Measurements from ENCODE around the gene HTR3C. TPM values are rescaled to one million over a fixed set of nuclear protein-coding genes. Genes with fewer than 3 reads are reported as not detected.

Gene HTR3C
- total RNA-seq, 6 experiments from 2014 or later, result not detected

- DNase-seq, result peak; percentile 72
Observed at GRCh38 chr3:184040010-184040409, 12.8 kb upstream of the HTR3C start.

GRCh38 chr3:184042617-184043016 is 10.2 kb upstream of the HTR3C start:
- Mint-ChIP-seq H3K4me3 (no peak overlapping the region), H3K4me1 (ENCODE audit: low read depth) (no peaks in the 10 kb centered on the region; the same call in 1 of the 2 replicates), H3K36me3 (ENCODE audit: low read depth) (no peaks in the 10 kb centered on the region), H3K27ac (no peak overlapping the region), H3K9me3 (no peaks in the 10 kb centered on the region), H3K27me3 (ENCODE audit: insufficient read depth) (peaks cover 17% of the 10 kb centered on the region)
- no peak for DNase-seq
- TF ChIP-seq CTCF (IDR thresholded peaks at IDR 0.05), result no peak

More at GRCh38 chr3:184040010-184040409, 12.8 kb upstream of the HTR3C start:
- H3K4me3 Mint-ChIP-seq, result no peak overlapping the region
- no peaks in the 10 kb centered on the region for H3K36me3 Mint-ChIP-seq (ENCODE audit: low read depth)
- peaks cover 27% of the 10 kb centered on the region for H3K27me3 Mint-ChIP-seq (ENCODE audit: insufficient read depth)
- no peaks in the 10 kb centered on the region for H3K9me3 Mint-ChIP-seq
- H3K4me1 Mint-ChIP-seq (ENCODE audit: low read depth), result no peaks in the 10 kb centered on the region; the same call in 1 of the 2 replicates
- peak; percentile 78 for TF ChIP-seq CTCF (IDR thresholded peaks at IDR 0.05)
- H3K27ac Mint-ChIP-seq, result no peak overlapping the region

GRCh38 chr3:184045995-184046394 is 6.9 kb upstream of the HTR3C start:
- Mint-ChIP-seq H3K4me1 (ENCODE audit: low read depth) (no peaks in the 10 kb centered on the region), H3K27ac (no peak overlapping the region), H3K36me3 (ENCODE audit: low read depth) (no peaks in the 10 kb centered on the region), H3K27me3 (ENCODE audit: insufficient read depth) (peaks cover 21% of the 10 kb centered on the region), H3K9me3 (no peaks in the 10 kb centered on the region), H3K4me3 (no peak overlapping the region)
- no peak for DNase-seq
- TF ChIP-seq CTCF (IDR thresholded peaks at IDR 0.05), result no peak

GRCh38 chr3:184050217-184050847 is 2.5 kb upstream of the HTR3C start:
- peaks cover 27% of the 10 kb centered on the region for H3K27me3 Mint-ChIP-seq (ENCODE audit: insufficient read depth)
- no peak overlapping the region for H3K4me3 Mint-ChIP-seq
- no peaks in the 10 kb centered on the region for H3K36me3 Mint-ChIP-seq (ENCODE audit: low read depth)
- H3K4me1 Mint-ChIP-seq (ENCODE audit: low read depth), result no peaks in the 10 kb centered on the region
- no peak for TF ChIP-seq CTCF (IDR thresholded peaks at IDR 0.05)
- H3K9me3 Mint-ChIP-seq, result no peaks in the 10 kb centered on the region
- no peak for DNase-seq
- H3K27ac Mint-ChIP-seq, result no peak overlapping the region

GRCh38 chr3:184058029-184058428 is 5.2 kb downstream of the HTR3C start:
- peak overlapping the region; percentile 45; the same call in 1 of the 2 replicates for H3K4me3 Mint-ChIP-seq
- peaks cover 17% of the 10 kb centered on the region for H3K4me1 Mint-ChIP-seq (ENCODE audit: low read depth)
- H3K27me3 Mint-ChIP-seq (ENCODE audit: insufficient read depth), result peaks cover 20% of the 10 kb centered on the region
- H3K36me3 Mint-ChIP-seq (ENCODE audit: low read depth), result no peaks in the 10 kb centered on the region
- H3K27ac Mint-ChIP-seq, result peak overlapping the region; percentile 5; the same call in 1 of the 2 replicates
- DNase-seq, result peak; percentile 58
- H3K9me3 Mint-ChIP-seq, result no peaks in the 10 kb centered on the region
- TF ChIP-seq CTCF (IDR thresholded peaks at IDR 0.05), result no peak
